Natural killer cell (primary cell): ENCODE measurements around the gene F2RL2. TPM values are rescaled to one million over a fixed set of nuclear protein-coding genes. Genes with fewer than 3 reads are reported as not detected.

Experiments used
- ATAC-seq, 3 donors: fragments of 150-1000 bp in 2 of 3; fragments of 200-7000 bp in 1 of 3; cut with Tn5 transposase; 1 replicate in 1 of 3; 2 replicates in 2 of 3; pipeline ENCODE4 v1.10.0; 2021; ENCODE audit warnings: mild to moderate bottlenecking in 2 of 3, moderate library complexity in 2 of 3
- DNase-seq, 2 donors: peaks; one replicate each; pipeline versions ENCODE4 v3.0.0 to v3.0.0-alpha.2; 2013 to 2021; ENCODE audit warnings: mixed read lengths in 1 of 2
- H3K27ac ChIP-seq: one replicate; pipeline ENCODE4 v1.5.1; 2013; ENCODE audit warnings: mild to moderate bottlenecking, low read length
- H3K27me3 ChIP-seq: one replicate; pipeline ENCODE4 v1.6.1; 2013; ENCODE audit warnings: low read length; ENCODE audit not compliant: control insufficient read depth, insufficient read depth
- H3K36me3 ChIP-seq: one replicate; pipeline ENCODE4 v1.6.1; 2013; ENCODE audit warnings: low read length; ENCODE audit not compliant: control insufficient read depth, insufficient read depth
- H3K4me1 ChIP-seq: one replicate; pipeline ENCODE4 v1.6.1; 2013; ENCODE audit warnings: low read length; ENCODE audit not compliant: control insufficient read depth, insufficient read depth
- H3K4me3 ChIP-seq: one replicate; pipeline ENCODE4 v1.5.1; 2013; ENCODE audit warnings: low read length
- H3K9me3 ChIP-seq: one replicate; pipeline ENCODE4 v1.6.1; 2013; ENCODE audit warnings: low read length; ENCODE audit not compliant: control insufficient read depth, insufficient read depth
- H3K27ac Mint-ChIP-seq, 2 donors: one replicate each; pipeline ENCODE4 v1.8.0; 2022; ENCODE audit warnings: mild to moderate bottlenecking in 2 of 2, mixed read lengths in 2 of 2, moderate library complexity in 1 of 2
- H3K27me3 Mint-ChIP-seq, 2 donors: one replicate each; pipeline ENCODE4 v1.8.0; 2022; ENCODE audit warnings: low read depth in 2 of 2, mixed read lengths in 2 of 2
- H3K36me3 Mint-ChIP-seq: one replicate; pipeline ENCODE4 v1.8.0; 2022; ENCODE audit warnings: mixed read lengths
- H3K4me1 Mint-ChIP-seq, 2 donors: one replicate each; pipeline ENCODE4 v1.8.0; 2022; ENCODE audit warnings: mixed read lengths in 2 of 2
- H3K4me3 Mint-ChIP-seq: one replicate; pipeline ENCODE4 v1.8.0; 2022; ENCODE audit warnings: mild to moderate bottlenecking, moderate library complexity, mixed read lengths
- H3K9me3 Mint-ChIP-seq, 2 donors: one replicate each; pipeline ENCODE4 v1.8.0; 2022; ENCODE audit warnings: mixed read lengths in 2 of 2
- CTCF ChIP-seq: fragments of 200-600 bp; IDR thresholded peaks from one replicate; pipeline ENCODE4 v1.8.0; 2022; ENCODE audit warnings: antibody characterized with exemption
- WGBS: methylation state at CpG from one replicate; pipeline ENCODE4 v1.1.7; 2013; ENCODE audit warnings: missing lambda C conversion rate; ENCODE audit not compliant: insufficient coverage; 5-methylcytosine and 5-hydroxymethylcytosine counted together
- intact Hi-C: fragments of 100-400 bp; cut with micrococcal nuclease; formaldehyde crosslinking; loops from one replicate; pipeline ENCODE4 v1.14.2; 2022
- total RNA-seq, 4 donors: library from RNA; stranded (reverse); fragments of 120-200 nt in 1 of 4; gene quantifications; one replicate each; pipeline versions ENCODE4 v1.2.3 to v1.2.4, GENCODE V29; 2013 to 2022

F2RL2 gene
- total RNA-seq, 3 donors from 2014 or later (not counting 1 experiment from before 2014, with no cell fraction given): not detected

DNA sequence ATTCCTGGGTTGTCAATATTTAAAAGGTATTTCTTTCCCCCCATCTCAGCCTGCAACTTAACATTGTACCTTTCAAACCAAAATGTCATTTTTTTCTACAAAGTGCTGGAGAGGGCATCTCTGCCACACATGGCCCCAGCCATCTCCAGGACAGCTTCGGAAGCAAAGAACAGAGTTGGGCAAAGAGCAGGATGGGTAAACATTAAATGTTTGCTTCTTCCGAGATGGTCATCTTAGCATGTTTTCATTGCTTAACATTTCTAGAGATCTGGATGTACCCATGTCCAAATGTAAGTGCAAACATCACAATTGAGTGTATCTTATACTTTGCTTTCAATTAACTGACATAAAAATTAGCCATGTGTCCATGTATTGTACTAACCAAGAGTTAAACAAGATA is 14.3 kb upstream of the F2RL2 start:
- WGBS: 100% methylated on average over 2 of the region's 2 CpGs
- peaks cover 19% of the 10 kb centered on the region for H3K36me3 Mint-ChIP-seq
- H3K4me1 ChIP-seq: peaks cover 5% of the 10 kb centered on the region
- TF ChIP-seq CTCF: no peak
- no peak overlapping the region for H3K4me3 ChIP-seq
- no peak for ATAC-seq
- H3K36me3 ChIP-seq: peaks cover 50% of the 10 kb centered on the region
- H3K27ac Mint-ChIP-seq: peak overlapping the region; percentile 68 to 73
- no peaks in the 10 kb centered on the region for H3K27me3 Mint-ChIP-seq
- no peaks in the 10 kb centered on the region for H3K27me3 ChIP-seq
- H3K9me3 Mint-ChIP-seq: no peaks in the 10 kb centered on the region
- no peak overlapping the region for H3K27ac ChIP-seq
- no peak overlapping the region for H3K4me3 Mint-ChIP-seq
- peaks cover 26 to 51% of the 10 kb centered on the region in 2 donors for H3K4me1 Mint-ChIP-seq
- intact Hi-C loops: no loop called here
- DNase-seq: no peak
- no peaks in the 10 kb centered on the region for H3K9me3 ChIP-seq

DNA sequence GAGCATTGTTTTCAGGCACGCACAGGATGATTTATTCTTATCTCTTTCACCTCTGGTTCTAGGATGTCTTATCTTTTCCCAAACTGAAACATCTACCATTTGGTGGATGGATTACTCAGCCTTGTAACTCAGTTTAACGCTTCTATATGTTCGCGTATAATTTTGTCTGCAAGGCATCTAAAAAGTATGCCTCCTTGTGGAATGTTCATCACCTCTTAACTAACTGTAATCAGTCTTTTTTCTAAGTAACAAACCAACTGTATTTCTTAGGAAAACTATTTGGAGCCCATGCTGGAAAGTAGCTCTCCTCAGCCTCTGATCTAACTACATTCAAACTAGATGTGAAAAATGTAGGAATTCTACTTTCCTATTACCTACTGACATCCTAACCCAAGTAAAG is 11.5 kb upstream of the F2RL2 start:
- 97% methylated on average over 4 of the region's 4 CpGs for WGBS
- ATAC-seq (no peak), DNase-seq (no peak)
- Histone ChIP-seq H3K9me3 (no peaks in the 10 kb centered on the region), H3K27ac (no peak overlapping the region), H3K4me3 (no peak overlapping the region), H3K36me3 (peaks cover 50% of the 10 kb centered on the region), H3K4me1 (peaks cover 5% of the 10 kb centered on the region), H3K27me3 (no peaks in the 10 kb centered on the region)
- Mint-ChIP-seq H3K4me3 (no peak overlapping the region), H3K27ac (peak overlapping the region; percentile 23 to 52), H3K9me3 (no peaks in the 10 kb centered on the region), H3K36me3 (peaks cover 19% of the 10 kb centered on the region), H3K27me3 (no peaks in the 10 kb centered on the region), H3K4me1 (peaks cover 28 to 48% of the 10 kb centered on the region in 2 donors)
- intact Hi-C loops: no loop called here
- TF ChIP-seq CTCF: no peak

DNA sequence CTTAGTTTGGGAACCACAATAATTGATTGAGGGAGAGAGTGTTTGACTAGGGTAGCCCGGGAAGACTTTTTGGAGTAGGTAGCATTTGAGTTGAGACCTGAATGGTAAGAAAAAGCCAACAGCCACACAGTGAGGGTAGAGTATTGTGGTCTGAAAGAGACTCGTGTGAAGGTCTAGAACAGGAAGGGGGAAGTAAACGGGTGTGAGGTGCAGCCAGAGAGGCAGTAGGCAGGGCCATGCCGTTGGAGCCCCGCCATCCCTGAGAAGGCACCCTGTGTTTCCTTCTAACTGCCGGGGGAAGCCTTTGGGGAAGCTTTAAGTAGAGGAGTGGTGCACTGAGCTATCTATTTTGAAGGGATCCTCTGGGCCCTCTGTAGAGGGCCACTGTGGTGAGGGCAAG is 3.5 kb upstream of the F2RL2 start:
- no peaks in the 10 kb centered on the region for H3K36me3 Mint-ChIP-seq
- DNase-seq (peak in 1 of 2 donors; percentile 19), ATAC-seq (peak; percentile 79 to 84 (median 83))
- no peaks in the 10 kb centered on the region for H3K27me3 Mint-ChIP-seq
- H3K4me1 Mint-ChIP-seq: peaks cover 60 to 78% of the 10 kb centered on the region in 2 donors
- Histone ChIP-seq H3K27ac (peak overlapping the region; percentile 17), H3K4me3 (no peak overlapping the region), H3K27me3 (no peaks in the 10 kb centered on the region), H3K36me3 (peaks cover 31% of the 10 kb centered on the region), H3K4me1 (peaks cover 26% of the 10 kb centered on the region), H3K9me3 (no peaks in the 10 kb centered on the region)
- H3K4me3 Mint-ChIP-seq: peak overlapping the region; percentile 74
- intact Hi-C loops: no loop called here
- no peaks in the 10 kb centered on the region for H3K9me3 Mint-ChIP-seq
- WGBS: 5% methylated on average over 6 of the region's 6 CpGs
- H3K27ac Mint-ChIP-seq: peak overlapping the region; percentile 84 to 88
- TF ChIP-seq CTCF: no peak
